ENCODE results near the gene CDA. TPM values are rescaled to one million over a fixed set of nuclear protein-coding genes. Genes with fewer than 3 reads are reported as not detected.

CDA gene
- total RNA-seq, 2 donors from 2014 or later = 0.92 to 3.0 TPM

- no peak for DNase-seq (ENCODE audit: low spot score)
- no peaks in the 10 kb centered on the region for H3K36me3 ChIP-seq
- ATAC-seq (ENCODE audit: insufficient number of reproducible peaks, low FRiP score, low read depth) = no peak
- no peaks in the 10 kb centered on the region for H3K4me1 ChIP-seq (ENCODE audit: control insufficient read depth in 1 of 2, low read depth in 2 of 2)
- H3K27me3 ChIP-seq (replicated peaks; ENCODE audit: insufficient read depth) = no peaks in the 10 kb centered on the region
- H3K27ac ChIP-seq = no peak overlapping the region
- H3K9me3 ChIP-seq = no peaks in the 10 kb centered on the region
- TF ChIP-seq CTCF (IDR thresholded peaks at IDR 0.05) = no peak
- H3K4me3 ChIP-seq = no peak overlapping the region
These were observed 13.2 kb upstream of the CDA start for GRCh38 chr1:20575541-20576336.

- no peak for TF ChIP-seq CTCF (IDR thresholded peaks at IDR 0.05)
- H3K36me3 ChIP-seq = no peaks in the 10 kb centered on the region
- DNase-seq (ENCODE audit: low spot score) = no peak
- H3K4me1 ChIP-seq (ENCODE audit: control insufficient read depth in 1 of 2, low read depth in 2 of 2) = no peaks in the 10 kb centered on the region
- H3K27ac ChIP-seq = no peak overlapping the region
- H3K4me3 ChIP-seq = no peak overlapping the region
- H3K9me3 ChIP-seq = no peaks in the 10 kb centered on the region
- no peaks in the 10 kb centered on the region for H3K27me3 ChIP-seq (replicated peaks; ENCODE audit: insufficient read depth)
- ATAC-seq (ENCODE audit: insufficient number of reproducible peaks, low FRiP score, low read depth) = no peak
These were observed 10.8 kb upstream of the CDA start for GRCh38 chr1:20578062-20578461.

- no peak for TF ChIP-seq CTCF (IDR thresholded peaks at IDR 0.05)
- Histone ChIP-seq H3K4me1 (ENCODE audit: control insufficient read depth in 1 of 2, low read depth in 2 of 2) (no peaks in the 10 kb centered on the region), H3K9me3 (no peaks in the 10 kb centered on the region), H3K27me3 (replicated peaks; ENCODE audit: insufficient read depth) (no peaks in the 10 kb centered on the region), H3K27ac (no peak overlapping the region), H3K4me3 (no peak overlapping the region), H3K36me3 (no peaks in the 10 kb centered on the region)
- no peak for ATAC-seq (ENCODE audit: insufficient number of reproducible peaks, low FRiP score, low read depth)
- no peak for DNase-seq (ENCODE audit: low spot score)
These were observed 10.0 kb upstream of the CDA start for GRCh38 chr1:20578721-20579395.

GRCh38 chr1:20584890-20585289 lies 4.0 kb upstream of the CDA start:
- ATAC-seq (ENCODE audit: insufficient number of reproducible peaks, low FRiP score, low read depth) = no peak
- no peak for TF ChIP-seq CTCF (IDR thresholded peaks at IDR 0.05)
- Histone ChIP-seq H3K4me3 (no peak overlapping the region), H3K27ac (no peak overlapping the region), H3K9me3 (no peaks in the 10 kb centered on the region), H3K27me3 (replicated peaks; ENCODE audit: insufficient read depth) (no peaks in the 10 kb centered on the region), H3K4me1 (ENCODE audit: control insufficient read depth in 1 of 2, low read depth in 2 of 2) (peaks cover 0 to 9% of the 10 kb centered on the region in 2 donors), H3K36me3 (no peaks in the 10 kb centered on the region)
- no peak for DNase-seq (ENCODE audit: low spot score)

GRCh38 chr1:20586953-20587660 lies 1.8 kb upstream of the CDA start:
- Histone ChIP-seq H3K9me3 (no peaks in the 10 kb centered on the region), H3K4me1 (ENCODE audit: control insufficient read depth in 1 of 2, low read depth in 2 of 2) (peaks cover 0 to 9% of the 10 kb centered on the region in 2 donors), H3K36me3 (no peaks in the 10 kb centered on the region), H3K4me3 (no peak overlapping the region), H3K27ac (no peak overlapping the region), H3K27me3 (replicated peaks; ENCODE audit: insufficient read depth) (no peaks in the 10 kb centered on the region)
- ATAC-seq (ENCODE audit: insufficient number of reproducible peaks, low FRiP score, low read depth) (no peak), DNase-seq (ENCODE audit: low spot score) (no peak)
- no peak for TF ChIP-seq CTCF (IDR thresholded peaks at IDR 0.05)
